Stimulated activated CD8-positive, alpha-beta memory T cell treated with anti-CD3 and anti-CD28 coated beads, Interleukin-7, amount 100 ng/mL, for 1 hour (primary cell): ENCODE measurements around the gene FGF14.
"Not testable (repeated sequence)": the region's sequence is repeated elsewhere in the genome, so short reads cannot be mapped to it uniquely, and the experiment has no call there.

Source experiments
- DNase-seq, 2 donors: peaks; one replicate each; pipeline ENCODE4 v3.0.0-alpha.2; 2020; ENCODE audit warnings: low read depth in 2 of 2

The FGF14 gene

DNA sequence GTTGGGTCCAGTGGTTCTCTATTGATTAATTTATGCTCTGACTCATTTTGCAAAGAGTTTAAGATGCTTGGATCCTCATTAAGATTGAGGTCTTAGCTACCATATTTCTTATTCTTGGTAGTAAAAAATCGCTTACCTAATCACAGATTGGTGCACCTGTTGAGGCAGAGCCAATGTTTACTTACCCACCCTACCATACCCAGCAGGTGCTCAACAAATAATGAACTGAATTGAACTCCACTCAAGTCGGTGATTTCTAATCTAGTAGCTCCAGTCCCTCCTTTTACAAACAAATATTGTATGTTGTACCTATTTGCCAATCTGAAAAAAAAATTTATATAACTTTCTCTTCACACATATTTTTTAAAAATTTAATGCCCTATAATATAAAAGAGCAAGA is 361.0 kb downstream of the FGF14 start:
- DNase-seq, result no peak

DNA sequence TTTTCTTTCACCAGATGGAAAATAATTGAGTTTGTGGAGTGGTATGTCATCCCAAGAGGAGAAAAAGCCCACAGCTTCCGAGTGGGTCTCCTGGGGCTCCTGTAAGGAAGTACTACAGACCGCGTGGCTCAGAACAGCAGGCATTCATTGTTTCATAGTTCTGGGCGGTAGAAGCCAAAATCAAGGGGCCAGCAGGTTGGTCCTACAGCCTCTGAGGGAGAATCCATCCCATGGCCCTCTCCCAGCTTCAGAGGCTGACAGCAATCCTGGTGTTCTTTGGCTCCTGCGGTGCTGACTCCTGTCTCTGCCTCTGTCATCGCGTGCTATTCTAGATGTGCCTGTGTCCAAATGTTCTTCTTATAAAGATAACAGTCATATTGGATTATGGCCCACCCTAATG is 362.6 kb downstream of the FGF14 start:
- no peak for DNase-seq

- no peak for DNase-seq
Measured at GRCh38 chr13:102038787-102039186, 363.1 kb downstream of the FGF14 start.

DNA sequence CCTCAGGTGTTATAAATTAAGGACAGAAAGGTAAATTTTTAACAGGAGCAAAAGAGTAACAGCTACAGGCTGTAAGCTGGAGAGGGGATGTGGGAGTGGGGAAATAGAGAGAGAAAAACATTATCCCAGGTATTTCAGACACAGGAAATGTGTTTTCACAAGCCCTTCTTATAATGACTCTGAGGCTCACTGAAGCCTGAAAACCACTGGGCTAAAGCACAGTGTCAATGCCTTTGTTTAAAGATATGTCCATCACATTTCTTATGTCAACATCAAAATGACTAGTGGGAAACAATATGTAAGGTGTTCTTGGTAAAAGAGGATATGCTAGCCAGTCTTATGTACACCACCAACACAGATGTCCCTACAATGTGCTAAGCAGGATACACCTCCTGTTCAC is 365.9 kb downstream of the FGF14 start:
- DNase-seq, result no peak

GRCh38 chr13:102033857-102034331 is 368.0 kb downstream of the FGF14 start:
- no peak for DNase-seq

DNA sequence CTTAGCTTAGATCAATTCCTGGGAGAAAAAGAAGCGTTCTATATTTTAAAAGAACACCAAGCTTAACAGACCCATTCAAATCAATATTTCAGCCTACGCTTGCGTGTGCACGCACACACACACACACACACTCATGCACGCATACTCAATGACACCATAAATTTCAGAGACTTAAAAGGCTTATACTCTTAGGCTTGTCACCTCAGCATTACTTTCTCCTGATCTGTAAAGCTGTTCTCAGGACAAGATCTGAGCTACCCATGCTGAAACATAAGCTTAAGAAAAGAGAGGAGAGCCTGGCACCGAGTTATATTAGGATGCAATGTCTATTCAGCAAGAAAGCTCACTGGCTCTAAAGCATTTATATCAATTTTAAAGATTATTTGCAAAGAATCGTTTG is 368.5 kb downstream of the FGF14 start:
- no peak for DNase-seq

DNA sequence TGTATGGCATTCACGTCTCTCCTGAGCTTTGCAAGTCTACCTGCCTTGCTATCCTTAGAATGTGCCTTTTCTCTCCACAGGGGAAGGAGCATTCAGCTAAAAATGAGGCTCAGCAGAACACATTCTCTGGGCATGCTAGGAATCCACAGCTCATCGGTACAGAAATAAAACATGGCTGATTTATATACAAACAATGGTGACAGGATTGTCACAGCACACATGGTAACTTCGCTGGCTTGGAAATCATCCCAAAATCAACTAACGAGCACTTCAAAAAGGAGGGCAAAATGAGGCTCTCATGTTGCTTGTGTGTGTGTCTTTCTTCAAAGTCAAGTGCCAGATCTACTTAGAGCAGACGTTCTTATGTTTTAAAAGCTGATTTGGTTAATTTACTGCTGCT is 373.0 kb downstream of the FGF14 start:
- DNase-seq, result no peak

GRCh38 chr13:102028206-102028605 is 373.6 kb downstream of the FGF14 start:
- no peak for DNase-seq

DNA sequence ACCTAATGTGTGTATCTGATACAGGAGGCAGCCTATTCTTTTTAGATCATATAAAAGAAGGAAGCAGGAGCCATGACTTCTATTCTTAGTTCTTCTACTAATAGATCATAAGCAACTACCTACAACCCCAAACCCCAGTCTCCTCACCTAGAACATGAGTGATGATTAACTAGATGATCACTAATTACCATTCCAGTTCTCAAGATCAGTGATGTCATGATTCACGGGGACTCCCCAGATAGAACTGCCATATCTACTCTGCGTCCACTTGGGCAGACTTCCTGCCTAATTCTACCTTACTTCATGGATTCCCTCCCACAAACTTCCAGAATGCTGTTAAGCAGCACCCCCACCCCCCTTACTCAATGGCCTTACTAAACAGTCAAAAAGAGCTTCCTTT is 380.1 kb downstream of the FGF14 start:
- no peak for DNase-seq

- DNase-seq, result no peak
Measured at GRCh38 chr13:102020611-102021216, 381.1 kb downstream of the FGF14 start.

DNA sequence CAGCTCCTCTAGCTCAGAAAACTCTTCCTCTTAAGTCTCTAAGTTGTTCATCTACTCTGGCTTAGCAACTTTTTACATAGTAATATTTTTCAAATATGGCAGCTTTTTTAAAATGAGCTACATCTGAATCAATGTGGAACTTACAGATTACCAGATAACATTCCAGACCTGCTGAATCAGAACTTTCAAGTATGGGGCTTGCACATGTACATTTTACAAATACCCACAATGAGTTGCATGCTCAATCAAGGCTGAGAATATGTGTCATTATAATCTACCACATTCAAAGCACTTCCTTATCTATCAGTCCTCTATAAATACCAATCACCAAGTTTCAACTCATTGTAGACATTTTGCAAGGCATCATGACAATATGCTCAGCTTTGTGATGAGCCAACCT is 383.1 kb downstream of the FGF14 start:
- no peak for DNase-seq

GRCh38 chr13:102017248-102017647 is 384.6 kb downstream of the FGF14 start:
- no peak for DNase-seq

DNA sequence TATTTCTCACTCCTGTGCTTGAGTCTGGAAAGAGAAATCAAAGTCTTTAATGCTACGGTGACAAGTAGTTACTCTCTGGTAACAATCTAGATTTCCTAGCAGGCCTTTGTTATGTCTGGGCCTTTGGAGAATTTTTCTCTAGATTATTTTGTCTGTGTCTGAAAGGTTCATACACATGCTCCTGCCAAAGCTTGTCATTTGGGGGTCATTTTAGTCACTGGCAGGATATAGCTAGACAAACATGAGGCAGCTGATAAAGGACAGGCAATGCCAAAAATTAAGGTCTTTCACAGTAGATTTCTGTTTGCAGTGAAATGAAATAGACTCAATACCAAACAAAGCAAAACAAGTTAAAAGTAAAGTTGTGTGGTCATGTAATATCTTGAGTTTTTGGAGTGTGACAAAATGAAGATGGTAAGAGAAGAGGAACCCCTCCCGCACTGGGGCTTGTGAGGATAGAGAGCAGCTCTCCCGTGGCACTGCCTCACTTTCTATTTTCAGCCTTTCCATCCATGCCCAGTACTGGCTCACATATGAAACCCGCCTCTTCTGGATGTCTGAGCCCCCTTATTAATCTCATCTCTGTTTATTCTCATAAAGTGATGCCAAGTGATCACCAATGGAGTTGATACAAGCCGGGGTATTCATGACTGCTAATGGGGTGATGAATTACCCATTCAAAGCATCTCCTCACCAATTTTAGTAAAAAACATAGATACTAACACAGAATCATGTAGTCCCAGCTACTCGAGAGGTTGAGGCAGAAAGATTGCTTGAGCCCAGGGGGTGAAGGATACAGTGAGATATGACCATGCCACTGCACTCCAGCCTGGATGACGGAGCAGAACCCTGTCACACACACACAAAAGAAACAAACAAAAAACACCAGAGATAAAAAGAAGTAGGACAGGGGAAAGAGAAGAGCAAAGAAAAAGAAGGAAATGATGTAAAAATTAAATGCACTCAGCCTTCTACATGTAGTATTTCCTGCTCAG is 389.3 kb downstream of the FGF14 start:
- no peak for DNase-seq

DNA sequence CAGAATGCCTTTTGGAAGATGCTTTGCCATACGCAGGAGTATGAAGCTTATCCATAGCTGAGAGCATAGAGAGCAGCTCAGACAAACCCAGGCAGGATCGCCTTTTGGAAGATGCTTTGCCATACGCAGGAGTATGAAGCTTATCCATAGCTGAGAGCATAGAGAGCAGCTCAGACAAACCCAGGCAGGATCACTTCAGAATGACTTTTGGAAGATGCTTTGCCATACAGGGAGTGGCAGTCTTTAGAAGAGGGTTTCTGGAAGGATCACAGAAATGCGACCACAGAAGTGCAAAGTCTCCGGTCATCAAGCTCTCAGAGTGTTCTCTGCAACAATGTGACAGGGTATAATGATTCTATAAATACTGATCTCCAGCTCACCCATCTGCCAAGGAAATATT is 390.4 kb downstream of the FGF14 start:
- not testable (repeated sequence) for DNase-seq

DNA sequence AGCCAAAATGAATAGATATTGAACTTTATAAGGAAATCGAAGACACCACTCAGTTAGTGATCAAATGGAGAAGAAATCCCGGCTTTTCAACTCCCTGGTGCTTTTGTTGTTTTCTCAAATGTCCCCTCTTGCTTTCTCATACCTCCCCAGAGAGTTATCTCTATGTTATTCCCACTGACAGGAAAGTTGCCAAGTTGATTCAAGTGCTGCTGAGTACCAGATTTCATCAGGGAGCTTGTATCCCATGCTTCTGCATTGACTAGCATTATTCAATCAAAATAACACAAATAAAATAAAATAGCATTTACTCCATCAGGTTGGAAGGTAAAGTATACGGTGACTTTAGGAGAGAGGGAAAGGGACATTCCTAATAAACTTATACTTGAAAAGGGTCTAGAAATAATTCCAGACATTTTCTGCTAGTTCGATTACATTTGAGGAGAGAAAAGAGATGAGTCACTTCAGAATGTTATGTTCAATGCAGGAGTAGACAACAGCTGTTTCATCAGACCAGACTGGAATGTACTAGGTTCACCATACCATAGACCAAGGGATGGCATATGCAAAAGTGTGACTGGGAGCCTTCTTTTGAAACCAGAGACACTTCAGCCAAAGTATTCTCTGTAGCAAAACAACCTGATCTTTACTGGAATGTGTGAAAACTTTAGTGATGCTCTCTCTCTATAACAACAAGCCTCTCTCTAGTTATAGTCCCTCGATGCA is 397.8 kb downstream of the FGF14 start:
- no peak for DNase-seq

- no peak for DNase-seq
Measured at GRCh38 chr13:102002287-102002686, 399.6 kb downstream of the FGF14 start.

- no peak for DNase-seq
Measured at GRCh38 chr13:102000764-102001163, 401.1 kb downstream of the FGF14 start.

DNA sequence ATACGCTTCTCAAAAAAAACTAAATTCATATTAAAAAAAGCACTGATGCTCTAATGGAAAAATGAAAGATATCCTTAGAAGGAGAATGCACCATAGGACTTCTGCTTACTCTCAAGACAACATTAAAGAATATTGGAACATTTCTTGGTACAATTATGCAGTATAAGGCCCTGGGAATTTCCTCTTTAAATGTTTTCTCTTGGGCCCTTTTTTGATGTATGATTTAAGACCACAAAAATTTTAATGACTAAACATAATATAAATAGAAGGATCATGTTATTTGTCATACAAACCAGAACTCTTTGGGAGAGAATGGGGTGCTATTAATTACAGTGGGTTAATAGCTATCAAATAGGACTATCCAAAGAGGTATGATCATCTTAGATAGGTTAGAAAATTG is 403.7 kb downstream of the FGF14 start:
- DNase-seq, result no peak

GRCh38 chr13:101996954-101997353 is 404.9 kb downstream of the FGF14 start:
- no peak for DNase-seq

GRCh38 chr13:101989798-101990350 is 412.0 kb downstream of the FGF14 start:
- no peak for DNase-seq

DNA sequence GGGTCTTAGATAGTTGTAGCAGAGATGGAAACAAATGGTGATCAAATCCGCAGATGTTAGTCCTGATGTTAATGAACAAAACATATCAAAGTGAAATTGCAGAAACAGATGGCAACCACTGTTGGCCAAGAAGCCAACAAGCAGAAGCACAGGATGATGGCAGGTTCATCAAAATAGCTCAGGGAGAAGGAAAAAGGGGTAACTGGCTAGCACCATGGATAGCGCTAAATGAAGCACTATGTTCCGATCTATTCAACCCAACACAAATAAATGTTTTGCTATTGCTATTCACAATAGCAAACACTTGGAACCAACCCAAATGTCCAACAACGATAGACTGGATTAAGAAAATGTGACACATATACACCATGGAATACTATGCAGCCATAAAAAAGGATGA is 413.7 kb downstream of the FGF14 start:
- DNase-seq, result no peak

- no peak for DNase-seq
Measured at GRCh38 chr13:101986316-101986715, 415.5 kb downstream of the FGF14 start.
